WERI-Rb-1 (cell line): ENCODE data around the gene KLF2.
"Not testable (repeated sequence)": the region's sequence is repeated elsewhere in the genome, so short reads cannot be mapped to it uniquely, and the experiment has no call there.

Experiments
- DNase-seq: peaks from one replicate; pipeline ENCODE4 v3.0.0-alpha.2; 2020
- H3K27ac ChIP-seq: fragments of 250-450 bp; sonication (Bioruptor Pico); 2 replicates; pipeline ENCODE4 v1.5.1; 2020; ENCODE audit warnings: mild to moderate bottlenecking, moderate library complexity
- H3K27me3 ChIP-seq: fragments of 250-450 bp; sonication (Bioruptor Pico); 2 replicates; pipeline ENCODE4 v1.5.1; 2021; ENCODE audit warnings: mild to moderate bottlenecking, low read depth, moderate library complexity; ENCODE audit not compliant: insufficient read depth, severe bottlenecking
- H3K36me3 ChIP-seq: fragments of 250-450 bp; sonication (Bioruptor Pico); 2 replicates; pipeline ENCODE4 v1.5.1; 2020; ENCODE audit warnings: mild to moderate bottlenecking, moderate library complexity
- H3K4me3 ChIP-seq: 2 replicates; pipeline ENCODE4 v1.5.1; 2011; ENCODE audit warnings: low read depth, mild to moderate bottlenecking, control low read depth, low read length
- H3K9me3 ChIP-seq: fragments of 250-450 bp; sonication (Bioruptor Pico); 2 replicates; pipeline ENCODE4 v1.5.1; 2021; ENCODE audit warnings: mild to moderate bottlenecking, moderate library complexity; ENCODE audit not compliant: severe bottlenecking
- TF ChIP-seq, protein P1 (sequence below): IDR thresholded peaks from 2 replicates; pipeline ENCODE4 v1.5.1; 2011; ENCODE audit warnings: low read depth, mild to moderate bottlenecking, control low read depth, inconsistent platforms, low read length

Gene KLF2

DNA sequence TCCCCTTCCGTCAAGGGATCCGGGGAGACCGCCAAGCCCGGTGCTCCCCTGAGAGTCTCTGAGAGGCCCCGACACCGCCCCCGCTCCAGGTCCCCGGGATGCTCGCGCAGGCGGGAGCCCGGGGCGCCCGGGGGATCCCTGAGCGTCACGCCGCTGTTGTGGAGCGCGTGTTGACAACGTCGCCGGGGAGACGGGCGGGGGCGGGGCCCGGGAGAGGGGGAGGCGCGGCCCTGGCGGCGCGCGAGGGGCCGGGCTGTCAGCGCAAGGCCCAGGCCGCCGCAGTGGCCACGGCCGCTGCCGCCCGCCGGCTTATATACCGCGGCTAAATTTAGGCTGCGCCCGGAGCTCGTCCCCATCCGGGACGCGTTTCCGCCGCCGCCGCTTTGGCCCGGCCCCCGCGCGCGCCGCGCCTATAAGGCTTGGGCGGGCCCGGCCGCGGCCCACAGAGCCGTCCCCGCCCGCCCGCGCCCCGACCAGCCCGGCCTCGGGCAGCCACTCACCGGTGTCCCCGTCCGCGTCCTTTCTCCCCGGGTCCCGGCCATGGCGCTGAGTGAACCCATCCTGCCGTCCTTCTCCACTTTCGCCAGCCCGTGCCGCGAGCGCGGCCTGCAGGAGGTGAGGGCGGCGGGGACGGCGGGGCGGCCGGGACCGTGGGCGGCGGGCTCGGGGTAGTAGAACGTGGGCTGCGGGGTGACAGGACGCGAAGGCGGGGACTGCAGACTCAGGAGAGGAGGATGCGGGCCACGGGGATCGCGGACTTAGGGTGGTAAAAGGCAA is at the start of gene KLF2:
KLF2 (plus strand) TSS at position 443 of the 777 bp plus-strand sequence; CDS start at position 541, 98 bp downstream.
- no peaks in the 10 kb centered on the region for H3K27me3 ChIP-seq
- TF ChIP-seq, protein P1, sequence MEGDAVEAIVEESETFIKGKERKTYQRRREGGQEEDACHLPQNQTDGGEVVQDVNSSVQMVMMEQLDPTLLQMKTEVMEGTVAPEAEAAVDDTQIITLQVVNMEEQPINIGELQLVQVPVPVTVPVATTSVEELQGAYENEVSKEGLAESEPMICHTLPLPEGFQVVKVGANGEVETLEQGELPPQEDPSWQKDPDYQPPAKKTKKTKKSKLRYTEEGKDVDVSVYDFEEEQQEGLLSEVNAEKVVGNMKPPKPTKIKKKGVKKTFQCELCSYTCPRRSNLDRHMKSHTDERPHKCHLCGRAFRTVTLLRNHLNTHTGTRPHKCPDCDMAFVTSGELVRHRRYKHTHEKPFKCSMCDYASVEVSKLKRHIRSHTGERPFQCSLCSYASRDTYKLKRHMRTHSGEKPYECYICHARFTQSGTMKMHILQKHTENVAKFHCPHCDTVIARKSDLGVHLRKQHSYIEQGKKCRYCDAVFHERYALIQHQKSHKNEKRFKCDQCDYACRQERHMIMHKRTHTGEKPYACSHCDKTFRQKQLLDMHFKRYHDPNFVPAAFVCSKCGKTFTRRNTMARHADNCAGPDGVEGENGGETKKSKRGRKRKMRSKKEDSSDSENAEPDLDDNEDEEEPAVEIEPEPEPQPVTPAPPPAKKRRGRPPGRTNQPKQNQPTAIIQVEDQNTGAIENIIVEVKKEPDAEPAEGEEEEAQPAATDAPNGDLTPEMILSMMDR = no peak
- DNase-seq = peak; percentile 76

DNA sequence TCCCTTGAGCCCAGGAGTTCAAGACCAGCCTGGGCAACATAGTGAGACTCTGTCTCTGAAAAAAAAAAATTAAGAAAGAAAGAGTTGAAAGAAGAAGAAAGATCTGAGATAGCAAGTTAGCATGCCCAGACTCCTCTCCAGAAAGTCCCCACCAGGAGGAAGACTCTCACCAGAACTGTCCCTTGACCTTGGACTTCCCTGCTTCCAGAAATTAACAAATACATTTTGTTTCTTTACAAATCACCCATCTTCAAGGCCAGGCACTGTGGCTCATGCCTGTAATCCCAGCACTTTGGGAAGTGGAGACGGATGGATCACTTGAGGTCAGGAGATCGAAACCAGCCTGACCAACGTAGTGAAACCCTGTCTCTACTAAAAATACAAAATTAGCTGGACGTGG is 44.3 kb upstream of the KLF2 start:
- no peaks in the 10 kb centered on the region for H3K27me3 ChIP-seq
- no peak for DNase-seq
- H3K27ac ChIP-seq = no peak overlapping the region
- no peaks in the 10 kb centered on the region for H3K36me3 ChIP-seq
- no peaks in the 10 kb centered on the region for H3K9me3 ChIP-seq
- H3K4me3 ChIP-seq = no peak overlapping the region
- TF ChIP-seq, protein P1 = no peak

More for the DNA sequence above, at the start of gene KLF2:
- Histone ChIP-seq H3K27ac (peak within 1 kb of the TSS; percentile 44), H3K9me3 (no peaks in the 10 kb centered on the region), H3K36me3 (0 out of 2 replicates have a peak, but pooled peaks cover 3% of the 10 kb centered on the region), H3K4me3 (peak within 1 kb of the TSS; percentile 52)

DNA sequence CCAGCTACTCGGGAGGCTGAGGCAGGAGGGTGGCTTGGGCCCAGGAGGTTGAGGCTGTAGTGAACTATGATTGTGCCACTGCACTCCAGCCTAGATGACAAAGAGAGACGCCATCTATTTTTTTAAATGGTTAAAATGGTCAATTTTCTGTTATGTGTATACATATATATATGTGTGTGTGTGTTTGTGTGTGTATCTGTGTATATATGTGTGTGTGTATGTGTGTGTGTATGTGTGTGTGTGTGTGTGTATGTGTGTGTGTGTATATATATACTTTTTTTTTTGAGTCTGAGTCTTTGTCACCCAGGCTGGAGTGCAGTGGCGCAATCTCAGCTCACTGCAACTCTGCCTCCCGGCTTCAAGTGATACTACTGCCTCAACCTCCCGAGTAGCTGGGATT is 42.9 kb upstream of the KLF2 start:
- Histone ChIP-seq H3K36me3 (no peaks in the 10 kb centered on the region), H3K27me3 (no peaks in the 10 kb centered on the region), H3K27ac (no peak overlapping the region), H3K9me3 (no peaks in the 10 kb centered on the region), H3K4me3 (no peak overlapping the region)
- DNase-seq = no peak
- TF ChIP-seq, protein P1 = no peak

DNA sequence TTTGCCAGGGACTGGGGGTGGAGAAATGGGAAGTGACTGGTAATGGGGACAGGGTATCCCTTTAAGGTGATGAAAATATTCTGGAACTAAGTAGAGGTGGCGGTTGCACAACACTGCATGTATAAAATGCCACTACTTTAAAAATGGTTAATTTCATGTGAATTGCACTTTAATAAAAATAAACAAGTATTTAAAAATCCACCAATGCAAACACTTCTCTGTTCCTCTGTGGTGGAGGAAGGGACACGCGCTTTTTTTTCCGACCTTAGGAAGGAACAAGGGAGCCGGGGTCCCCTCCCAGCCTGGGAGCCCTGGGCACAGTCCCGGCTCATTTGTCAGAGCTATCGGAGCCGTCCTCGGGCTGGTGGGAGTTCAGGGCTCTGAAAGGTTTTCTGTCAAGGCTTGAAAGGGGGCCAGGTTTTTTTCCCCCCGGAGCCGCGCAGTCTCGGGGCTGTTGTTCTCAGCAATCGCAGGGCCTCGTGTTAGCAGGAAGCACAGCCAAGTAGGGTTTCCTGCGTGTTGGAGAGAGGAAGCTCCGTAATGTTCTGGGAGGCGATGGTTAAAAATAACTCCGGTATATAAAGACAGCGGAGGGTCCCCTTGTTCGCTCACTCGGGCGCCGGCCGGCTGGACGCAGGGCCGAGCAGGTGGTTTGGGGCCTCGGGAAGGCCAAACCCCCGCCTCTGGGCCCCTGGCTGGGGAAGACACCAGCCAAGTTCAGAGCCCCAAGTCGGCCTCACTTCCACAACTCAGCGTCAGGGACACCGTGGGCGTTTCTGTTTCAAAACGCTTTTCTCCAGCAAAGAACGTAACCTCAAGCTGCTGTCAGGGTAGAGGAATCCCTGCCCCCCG is 41.2 kb upstream of the KLF2 start:
- TF ChIP-seq, protein P1 = no peak
- H3K27me3 ChIP-seq = no peaks in the 10 kb centered on the region
- H3K9me3 ChIP-seq = no peaks in the 10 kb centered on the region
- no peaks in the 10 kb centered on the region for H3K36me3 ChIP-seq
- no peak for DNase-seq
- no peak overlapping the region for H3K27ac ChIP-seq
- H3K4me3 ChIP-seq = no peak overlapping the region

DNA sequence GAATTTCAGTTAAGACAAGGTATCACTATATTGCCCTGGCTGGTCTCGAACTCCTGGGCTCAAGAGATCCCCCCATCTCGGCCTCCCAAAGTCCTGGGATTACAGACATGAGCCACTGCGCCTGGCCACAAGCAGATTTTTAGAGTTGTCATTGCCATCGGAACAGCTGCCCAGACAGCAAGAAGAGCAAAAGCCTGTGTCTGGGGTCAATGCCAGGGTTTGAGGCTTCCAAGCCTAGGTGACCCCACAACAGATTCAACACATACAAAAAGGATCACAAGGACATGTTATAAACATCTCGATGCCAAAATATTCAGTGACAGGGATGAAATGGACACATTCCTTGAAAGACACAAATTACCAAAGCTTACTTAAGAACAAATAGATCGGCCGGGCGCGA is 40.1 kb upstream of the KLF2 start:
- DNase-seq = no peak
- H3K27ac ChIP-seq = no peak overlapping the region
- H3K4me3 ChIP-seq = no peak overlapping the region
- no peaks in the 10 kb centered on the region for H3K36me3 ChIP-seq
- TF ChIP-seq, protein P1 = no peak
- no peaks in the 10 kb centered on the region for H3K9me3 ChIP-seq
- H3K27me3 ChIP-seq = no peaks in the 10 kb centered on the region

DNA sequence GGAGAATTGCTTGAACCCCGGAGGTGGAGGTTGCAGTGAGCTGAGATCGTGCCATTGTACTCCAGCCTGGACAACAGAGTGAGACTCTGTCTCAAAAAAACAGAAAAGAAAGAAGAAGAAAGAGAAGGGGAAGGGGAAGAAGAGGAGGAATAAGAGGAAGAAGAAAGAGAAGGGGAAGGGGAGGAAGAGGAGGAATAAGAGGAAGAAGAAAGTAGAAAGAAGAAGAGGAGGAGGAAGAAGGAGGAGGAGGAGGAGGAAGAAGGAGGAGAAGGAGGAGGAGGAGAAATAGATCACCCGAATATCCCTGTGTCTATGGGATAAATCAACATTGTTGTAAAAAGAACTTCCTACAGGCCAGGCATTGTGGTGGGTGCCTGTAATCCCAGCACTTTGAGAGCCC is 39.5 kb upstream of the KLF2 start:
- not testable (repeated sequence) for H3K27me3 ChIP-seq, DNase-seq, H3K4me3 ChIP-seq, H3K27ac ChIP-seq, H3K36me3 ChIP-seq, H3K9me3 ChIP-seq
